GM12878 (cell line): ENCODE results near the gene TAF6.

Experiments
- EZH2 ChIP-seq: IDR thresholded peaks from 2 replicates; pipeline ENCODE4 v1.6.1; 2012; ENCODE audit warnings: low read depth, mild to moderate bottlenecking, control low read depth, inconsistent platforms, low read length, borderline replicate concordance; ENCODE audit not compliant: control insufficient read depth
- FOS ChIP-seq: IDR thresholded peaks from 3 replicates; pipeline ENCODE4 v1.6.1; 2011; ENCODE audit warnings: borderline replicate concordance; ENCODE audit not compliant: insufficient read length; ENCODE audit errors: extremely low read depth
- HDAC6 ChIP-seq: fragments of 200-600 bp; sonication (generic); IDR thresholded peaks from one replicate; pipeline ENCODE4 v1.8.0; 2017; ENCODE audit warnings: antibody characterized with exemption; ENCODE audit not compliant: unreplicated experiment
- IKZF2 ChIP-seq, 2 experiments: fragments of 450-650 bp; IDR thresholded peaks; 2 replicates each; pipeline ENCODE4 v1.6.1; 2017; ENCODE audit warnings: mild to moderate bottlenecking in 2 of 2, moderate library complexity in 2 of 2
- MEF2A ChIP-seq: IDR thresholded peaks from 2 replicates; pipeline ENCODE4 v1.6.1; 2011; ENCODE audit warnings: low read depth, mild to moderate bottlenecking, low read length, moderate library complexity; ENCODE audit not compliant: insufficient read depth
- MYC ChIP-seq: IDR thresholded peaks from 2 replicates; pipeline ENCODE4 v1.6.1; 2011; ENCODE audit warnings: mild to moderate bottlenecking, low read length, moderate library complexity, inconsistent platforms; ENCODE audit not compliant: insufficient read depth, insufficient replicate concordance, insufficient read length, severe bottlenecking
- NFYA ChIP-seq: IDR thresholded peaks from 2 replicates; pipeline ENCODE4 v1.6.1; 2011; ENCODE audit warnings: low read depth, mild to moderate bottlenecking, low read length, improper control_type of control experiment, borderline replicate concordance
- POLR2A ChIP-seq: IDR thresholded peaks from 2 replicates; pipeline ENCODE4 v1.6.1; 2011; ENCODE audit warnings: low read depth, mild to moderate bottlenecking, low read length
- ZZZ3 ChIP-seq: IDR thresholded peaks from 2 replicates; pipeline ENCODE4 v1.6.1; 2011; ENCODE audit warnings: low read depth; ENCODE audit not compliant: control insufficient read depth, insufficient read length
- TF ChIP-seq, protein P1 (sequence below): IDR thresholded peaks from 2 replicates; pipeline ENCODE4 v1.6.1; 2012; ENCODE audit warnings: low read depth, low read length, improper control_type of control experiment
- TF ChIP-seq, protein P2 (sequence below), 3 experiments: IDR thresholded peaks in 2 of 3; conservative IDR thresholded peaks in 1 of 3; 2 replicates each; pipeline ENCODE4 v1.5.1; 2011; ENCODE audit warnings: low read depth in 3 of 3, low read length in 3 of 3, mild to moderate bottlenecking in 3 of 3, control low read depth in 2 of 3, moderate library complexity in 2 of 3, inconsistent platforms in 1 of 3, mixed read lengths in 1 of 3; ENCODE audit not compliant: control insufficient read depth in 2 of 3, insufficient read depth in 1 of 3; ENCODE audit errors: extremely low read depth in 1 of 3
- TF ChIP-seq, protein P3 (sequence below): IDR thresholded peaks from 2 replicates; pipeline ENCODE4 v1.6.1; 2012; ENCODE audit warnings: improper control_type of control experiment, low read depth, low read length; ENCODE audit not compliant: insufficient replicate concordance
- TF ChIP-seq, protein P4 (sequence below): IDR thresholded peaks from 2 replicates; pipeline ENCODE4 v1.6.1; 2011; ENCODE audit warnings: mild to moderate bottlenecking, low read depth, low read length, moderate library complexity; ENCODE audit not compliant: insufficient replicate concordance
- TF ChIP-seq, protein P5 (sequence below): fragments of 450-650 bp; IDR thresholded peaks from 2 replicates; pipeline ENCODE4 v1.6.1; 2017; ENCODE audit warnings: mild to moderate bottlenecking

DNA sequence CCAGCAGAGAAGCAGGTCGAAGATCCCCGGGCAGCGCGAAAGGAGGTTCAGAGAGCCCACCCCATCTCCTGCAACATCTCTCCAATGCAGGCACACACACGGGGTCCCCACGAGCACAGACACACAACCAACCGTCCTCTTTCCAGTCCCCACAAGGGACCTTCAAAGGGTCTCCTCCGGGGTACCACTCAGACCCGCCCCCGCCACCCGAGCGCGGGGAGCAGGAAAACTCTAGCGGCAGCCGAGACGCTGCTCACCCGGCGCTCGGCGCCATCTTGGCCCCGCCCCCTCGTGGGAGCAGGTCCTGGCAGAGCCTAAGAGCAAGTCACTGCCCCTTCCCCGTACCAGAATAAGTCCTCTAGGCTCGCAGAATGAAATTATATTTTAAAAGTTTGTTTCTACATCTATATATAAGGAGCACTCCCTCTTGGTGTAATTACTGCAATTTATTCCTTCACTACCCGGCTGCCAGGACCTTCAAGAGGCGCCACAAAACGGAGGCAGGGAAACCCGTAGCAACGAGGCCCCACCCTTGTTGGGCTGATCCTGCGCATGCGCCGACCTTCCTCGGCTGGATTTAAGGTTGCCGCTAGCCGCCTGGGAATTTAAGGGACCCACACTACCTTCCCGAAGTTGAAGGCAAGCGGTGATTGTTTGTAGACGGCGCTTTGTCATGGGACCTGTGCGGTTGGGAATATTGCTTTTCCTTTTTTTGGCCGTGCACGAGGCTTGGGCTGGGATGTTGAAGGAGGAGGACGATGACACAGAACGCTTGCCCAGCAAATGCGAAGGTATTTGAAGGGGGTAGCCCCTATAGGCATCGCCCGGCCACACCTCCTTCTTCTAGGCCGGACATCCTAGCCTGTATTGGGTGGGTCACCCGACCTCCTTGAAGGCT lies at the start of gene TAF6, which contains the start of gene CNPY4:
- TF ChIP-seq NFYA = no peak
- TF ChIP-seq MEF2A = no peak
- peak; percentile 86 for TF ChIP-seq POLR2A
- no peak for TF ChIP-seq HDAC6
- no peak for TF ChIP-seq ZZZ3
- TF ChIP-seq, protein P1, sequence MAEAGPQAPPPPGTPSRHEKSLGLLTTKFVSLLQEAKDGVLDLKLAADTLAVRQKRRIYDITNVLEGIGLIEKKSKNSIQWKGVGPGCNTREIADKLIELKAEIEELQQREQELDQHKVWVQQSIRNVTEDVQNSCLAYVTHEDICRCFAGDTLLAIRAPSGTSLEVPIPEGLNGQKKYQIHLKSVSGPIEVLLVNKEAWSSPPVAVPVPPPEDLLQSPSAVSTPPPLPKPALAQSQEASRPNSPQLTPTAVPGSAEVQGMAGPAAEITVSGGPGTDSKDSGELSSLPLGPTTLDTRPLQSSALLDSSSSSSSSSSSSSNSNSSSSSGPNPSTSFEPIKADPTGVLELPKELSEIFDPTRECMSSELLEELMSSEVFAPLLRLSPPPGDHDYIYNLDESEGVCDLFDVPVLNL = 0 out of 2 replicates have a peak, but pooled peaks have one; percentile 19
- no peak for TF ChIP-seq MYC
- TF ChIP-seq, protein P2, sequence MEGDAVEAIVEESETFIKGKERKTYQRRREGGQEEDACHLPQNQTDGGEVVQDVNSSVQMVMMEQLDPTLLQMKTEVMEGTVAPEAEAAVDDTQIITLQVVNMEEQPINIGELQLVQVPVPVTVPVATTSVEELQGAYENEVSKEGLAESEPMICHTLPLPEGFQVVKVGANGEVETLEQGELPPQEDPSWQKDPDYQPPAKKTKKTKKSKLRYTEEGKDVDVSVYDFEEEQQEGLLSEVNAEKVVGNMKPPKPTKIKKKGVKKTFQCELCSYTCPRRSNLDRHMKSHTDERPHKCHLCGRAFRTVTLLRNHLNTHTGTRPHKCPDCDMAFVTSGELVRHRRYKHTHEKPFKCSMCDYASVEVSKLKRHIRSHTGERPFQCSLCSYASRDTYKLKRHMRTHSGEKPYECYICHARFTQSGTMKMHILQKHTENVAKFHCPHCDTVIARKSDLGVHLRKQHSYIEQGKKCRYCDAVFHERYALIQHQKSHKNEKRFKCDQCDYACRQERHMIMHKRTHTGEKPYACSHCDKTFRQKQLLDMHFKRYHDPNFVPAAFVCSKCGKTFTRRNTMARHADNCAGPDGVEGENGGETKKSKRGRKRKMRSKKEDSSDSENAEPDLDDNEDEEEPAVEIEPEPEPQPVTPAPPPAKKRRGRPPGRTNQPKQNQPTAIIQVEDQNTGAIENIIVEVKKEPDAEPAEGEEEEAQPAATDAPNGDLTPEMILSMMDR (IDR thresholded peaks at IDR 0.05 in 2 of 3, conservative IDR thresholded peaks at IDR 0.05 in 1 of 3; ENCODE audit: control insufficient read depth in 2 of 3, extremely low read depth in 1 of 3, insufficient read depth in 1 of 3, low read depth in 3 of 3, low read length in 3 of 3) = no peak
- TF ChIP-seq, protein P3, sequence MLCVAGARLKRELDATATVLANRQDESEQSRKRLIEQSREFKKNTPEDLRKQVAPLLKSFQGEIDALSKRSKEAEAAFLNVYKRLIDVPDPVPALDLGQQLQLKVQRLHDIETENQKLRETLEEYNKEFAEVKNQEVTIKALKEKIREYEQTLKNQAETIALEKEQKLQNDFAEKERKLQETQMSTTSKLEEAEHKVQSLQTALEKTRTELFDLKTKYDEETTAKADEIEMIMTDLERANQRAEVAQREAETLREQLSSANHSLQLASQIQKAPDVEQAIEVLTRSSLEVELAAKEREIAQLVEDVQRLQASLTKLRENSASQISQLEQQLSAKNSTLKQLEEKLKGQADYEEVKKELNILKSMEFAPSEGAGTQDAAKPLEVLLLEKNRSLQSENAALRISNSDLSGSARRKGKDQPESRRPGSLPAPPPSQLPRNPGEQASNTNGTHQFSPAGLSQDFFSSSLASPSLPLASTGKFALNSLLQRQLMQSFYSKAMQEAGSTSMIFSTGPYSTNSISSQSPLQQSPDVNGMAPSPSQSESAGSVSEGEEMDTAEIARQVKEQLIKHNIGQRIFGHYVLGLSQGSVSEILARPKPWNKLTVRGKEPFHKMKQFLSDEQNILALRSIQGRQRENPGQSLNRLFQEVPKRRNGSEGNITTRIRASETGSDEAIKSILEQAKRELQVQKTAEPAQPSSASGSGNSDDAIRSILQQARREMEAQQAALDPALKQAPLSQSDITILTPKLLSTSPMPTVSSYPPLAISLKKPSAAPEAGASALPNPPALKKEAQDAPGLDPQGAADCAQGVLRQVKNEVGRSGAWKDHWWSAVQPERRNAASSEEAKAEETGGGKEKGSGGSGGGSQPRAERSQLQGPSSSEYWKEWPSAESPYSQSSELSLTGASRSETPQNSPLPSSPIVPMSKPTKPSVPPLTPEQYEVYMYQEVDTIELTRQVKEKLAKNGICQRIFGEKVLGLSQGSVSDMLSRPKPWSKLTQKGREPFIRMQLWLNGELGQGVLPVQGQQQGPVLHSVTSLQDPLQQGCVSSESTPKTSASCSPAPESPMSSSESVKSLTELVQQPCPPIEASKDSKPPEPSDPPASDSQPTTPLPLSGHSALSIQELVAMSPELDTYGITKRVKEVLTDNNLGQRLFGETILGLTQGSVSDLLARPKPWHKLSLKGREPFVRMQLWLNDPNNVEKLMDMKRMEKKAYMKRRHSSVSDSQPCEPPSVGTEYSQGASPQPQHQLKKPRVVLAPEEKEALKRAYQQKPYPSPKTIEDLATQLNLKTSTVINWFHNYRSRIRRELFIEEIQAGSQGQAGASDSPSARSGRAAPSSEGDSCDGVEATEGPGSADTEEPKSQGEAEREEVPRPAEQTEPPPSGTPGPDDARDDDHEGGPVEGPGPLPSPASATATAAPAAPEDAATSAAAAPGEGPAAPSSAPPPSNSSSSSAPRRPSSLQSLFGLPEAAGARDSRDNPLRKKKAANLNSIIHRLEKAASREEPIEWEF = peak; percentile 59
- no peak for TF ChIP-seq EZH2
- no peak for TF ChIP-seq IKZF2 (IDR thresholded peaks at IDR 0.05)
- TF ChIP-seq, protein P4, sequence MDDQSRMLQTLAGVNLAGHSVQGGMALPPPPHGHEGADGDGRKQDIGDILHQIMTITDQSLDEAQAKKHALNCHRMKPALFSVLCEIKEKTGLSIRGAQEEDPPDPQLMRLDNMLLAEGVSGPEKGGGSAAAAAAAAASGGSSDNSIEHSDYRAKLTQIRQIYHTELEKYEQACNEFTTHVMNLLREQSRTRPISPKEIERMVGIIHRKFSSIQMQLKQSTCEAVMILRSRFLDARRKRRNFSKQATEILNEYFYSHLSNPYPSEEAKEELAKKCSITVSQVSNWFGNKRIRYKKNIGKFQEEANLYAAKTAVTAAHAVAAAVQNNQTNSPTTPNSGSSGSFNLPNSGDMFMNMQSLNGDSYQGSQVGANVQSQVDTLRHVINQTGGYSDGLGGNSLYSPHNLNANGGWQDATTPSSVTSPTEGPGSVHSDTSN = peak; percentile 53
- no peak for TF ChIP-seq FOS
- TF ChIP-seq, protein P5, sequence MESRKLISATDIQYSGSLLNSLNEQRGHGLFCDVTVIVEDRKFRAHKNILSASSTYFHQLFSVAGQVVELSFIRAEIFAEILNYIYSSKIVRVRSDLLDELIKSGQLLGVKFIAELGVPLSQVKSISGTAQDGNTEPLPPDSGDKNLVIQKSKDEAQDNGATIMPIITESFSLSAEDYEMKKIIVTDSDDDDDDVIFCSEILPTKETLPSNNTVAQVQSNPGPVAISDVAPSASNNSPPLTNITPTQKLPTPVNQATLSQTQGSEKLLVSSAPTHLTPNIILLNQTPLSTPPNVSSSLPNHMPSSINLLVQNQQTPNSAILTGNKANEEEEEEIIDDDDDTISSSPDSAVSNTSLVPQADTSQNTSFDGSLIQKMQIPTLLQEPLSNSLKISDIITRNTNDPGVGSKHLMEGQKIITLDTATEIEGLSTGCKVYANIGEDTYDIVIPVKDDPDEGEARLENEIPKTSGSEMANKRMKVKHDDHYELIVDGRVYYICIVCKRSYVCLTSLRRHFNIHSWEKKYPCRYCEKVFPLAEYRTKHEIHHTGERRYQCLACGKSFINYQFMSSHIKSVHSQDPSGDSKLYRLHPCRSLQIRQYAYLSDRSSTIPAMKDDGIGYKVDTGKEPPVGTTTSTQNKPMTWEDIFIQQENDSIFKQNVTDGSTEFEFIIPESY = no peak
